Measurements from ENCODE around the gene MRAP. TPM values are rescaled to one million over a fixed set of nuclear protein-coding genes. Genes with fewer than 3 reads are reported as not detected.
A peak's percentile ranks its signal among the peaks of the same experiment; 100 is the strongest.

MRAP gene
- polyA plus RNA-seq, 1 donor from 2014 or later: not detected

DNA sequence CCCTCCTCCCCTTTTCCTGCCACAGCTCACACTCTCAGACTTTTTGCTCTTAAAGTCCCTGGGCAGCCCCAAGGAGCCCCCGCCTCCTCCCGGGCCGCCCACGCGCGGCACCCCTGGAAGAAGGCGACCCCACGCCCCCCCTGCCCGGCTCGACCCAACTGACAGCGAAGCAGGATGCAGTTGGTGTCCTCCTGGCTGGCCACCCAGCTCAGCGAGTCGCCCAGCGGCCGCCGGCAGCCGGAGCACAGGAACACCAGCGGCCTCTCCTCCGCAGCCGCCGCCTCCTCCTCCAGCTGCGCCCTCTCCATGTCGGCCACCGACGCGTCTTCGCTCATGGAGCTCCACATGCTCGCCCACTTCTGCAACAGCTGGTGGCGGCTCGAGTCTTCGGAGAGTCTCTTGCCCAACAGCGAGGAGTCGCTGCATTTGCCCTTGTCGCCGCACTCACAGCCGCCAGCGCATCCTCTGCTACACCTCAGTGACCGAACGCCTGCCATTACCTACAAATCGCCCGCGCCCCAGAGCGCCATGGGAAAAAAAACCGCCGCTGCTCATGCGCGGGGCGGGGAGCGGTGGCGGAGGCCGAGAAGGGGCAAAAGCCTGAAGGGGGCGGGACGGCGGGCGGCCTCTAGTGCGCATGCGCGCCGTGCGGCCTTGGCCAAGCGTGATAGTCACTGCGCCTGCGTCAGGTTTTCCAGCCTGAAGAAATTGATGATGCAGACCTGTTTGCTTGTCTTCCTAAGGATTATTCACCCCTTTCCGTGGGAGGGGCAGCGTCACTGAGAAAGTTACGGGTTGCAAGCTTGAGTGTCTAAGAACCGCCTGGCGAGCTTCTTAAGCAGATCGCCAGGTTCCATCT, 19.9 kb upstream of the MRAP start, which contains the start of gene MIS18A:
TSS of gene MIS18A (minus strand) at position 532 of the 859 bp plus-strand sequence. CDS start at position 497, 35 bp downstream.
- H3K27ac ChIP-seq (ENCODE audit: low read length): peak within 1 kb of the TSS; percentile 51
- peak within 1 kb of the TSS; percentile 74 for H3K9ac ChIP-seq (ENCODE audit: low read length)
- peak within 1 kb of the TSS; percentile 95 for H3K4me3 ChIP-seq (ENCODE audit: low read length)
- peak within 1 kb of the TSS; percentile 93 for H2AFZ ChIP-seq (ENCODE audit: low read depth, low read length)
- H3K9me3 ChIP-seq (ENCODE audit: low read length): no peaks in the 10 kb centered on the region
- H3K36me3 ChIP-seq (ENCODE audit: insufficient read depth, low read length): no peaks in the 10 kb centered on the region
- peaks cover 10% of the 10 kb centered on the region for H3K79me2 ChIP-seq (replicated peaks; ENCODE audit: insufficient read depth, low read length)
- no peaks in the 10 kb centered on the region for H3F3A ChIP-seq (ENCODE audit: insufficient read depth, low read length, poor library complexity, severe bottlenecking)
- peak; percentile 60 for TF ChIP-seq SMC3 (conservative IDR thresholded peaks at IDR 0.05; ENCODE audit: poor library complexity)
- TF ChIP-seq EZH2 (IDR thresholded peaks at IDR 0.05; ENCODE audit: borderline replicate concordance, insufficient read depth, low read length, poor library complexity, severe bottlenecking): no peak
- TF ChIP-seq, protein P1, sequence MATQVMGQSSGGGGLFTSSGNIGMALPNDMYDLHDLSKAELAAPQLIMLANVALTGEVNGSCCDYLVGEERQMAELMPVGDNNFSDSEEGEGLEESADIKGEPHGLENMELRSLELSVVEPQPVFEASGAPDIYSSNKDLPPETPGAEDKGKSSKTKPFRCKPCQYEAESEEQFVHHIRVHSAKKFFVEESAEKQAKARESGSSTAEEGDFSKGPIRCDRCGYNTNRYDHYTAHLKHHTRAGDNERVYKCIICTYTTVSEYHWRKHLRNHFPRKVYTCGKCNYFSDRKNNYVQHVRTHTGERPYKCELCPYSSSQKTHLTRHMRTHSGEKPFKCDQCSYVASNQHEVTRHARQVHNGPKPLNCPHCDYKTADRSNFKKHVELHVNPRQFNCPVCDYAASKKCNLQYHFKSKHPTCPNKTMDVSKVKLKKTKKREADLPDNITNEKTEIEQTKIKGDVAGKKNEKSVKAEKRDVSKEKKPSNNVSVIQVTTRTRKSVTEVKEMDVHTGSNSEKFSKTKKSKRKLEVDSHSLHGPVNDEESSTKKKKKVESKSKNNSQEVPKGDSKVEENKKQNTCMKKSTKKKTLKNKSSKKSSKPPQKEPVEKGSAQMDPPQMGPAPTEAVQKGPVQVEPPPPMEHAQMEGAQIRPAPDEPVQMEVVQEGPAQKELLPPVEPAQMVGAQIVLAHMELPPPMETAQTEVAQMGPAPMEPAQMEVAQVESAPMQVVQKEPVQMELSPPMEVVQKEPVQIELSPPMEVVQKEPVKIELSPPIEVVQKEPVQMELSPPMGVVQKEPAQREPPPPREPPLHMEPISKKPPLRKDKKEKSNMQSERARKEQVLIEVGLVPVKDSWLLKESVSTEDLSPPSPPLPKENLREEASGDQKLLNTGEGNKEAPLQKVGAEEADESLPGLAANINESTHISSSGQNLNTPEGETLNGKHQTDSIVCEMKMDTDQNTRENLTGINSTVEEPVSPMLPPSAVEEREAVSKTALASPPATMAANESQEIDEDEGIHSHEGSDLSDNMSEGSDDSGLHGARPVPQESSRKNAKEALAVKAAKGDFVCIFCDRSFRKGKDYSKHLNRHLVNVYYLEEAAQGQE (IDR thresholded peaks at IDR 0.05; ENCODE audit: borderline replicate concordance): peak; percentile 53
- TF ChIP-seq MXI1 (conservative IDR thresholded peaks at IDR 0.05; ENCODE audit: poor library complexity, severe bottlenecking): peak; percentile 99
- TF ChIP-seq EP300 (conservative IDR thresholded peaks at IDR 0.05; ENCODE audit: poor library complexity, severe bottlenecking): peak; percentile 23
- peak; percentile 63 for TF ChIP-seq RAD21 (conservative IDR thresholded peaks at IDR 0.05)
- peak; percentile 75 for TF ChIP-seq POLR2AphosphoS5 (IDR thresholded peaks at IDR 0.05)
- no peak for TF ChIP-seq TAF1 (IDR thresholded peaks at IDR 0.05; ENCODE audit: low read depth)
- TF ChIP-seq, protein P2, sequence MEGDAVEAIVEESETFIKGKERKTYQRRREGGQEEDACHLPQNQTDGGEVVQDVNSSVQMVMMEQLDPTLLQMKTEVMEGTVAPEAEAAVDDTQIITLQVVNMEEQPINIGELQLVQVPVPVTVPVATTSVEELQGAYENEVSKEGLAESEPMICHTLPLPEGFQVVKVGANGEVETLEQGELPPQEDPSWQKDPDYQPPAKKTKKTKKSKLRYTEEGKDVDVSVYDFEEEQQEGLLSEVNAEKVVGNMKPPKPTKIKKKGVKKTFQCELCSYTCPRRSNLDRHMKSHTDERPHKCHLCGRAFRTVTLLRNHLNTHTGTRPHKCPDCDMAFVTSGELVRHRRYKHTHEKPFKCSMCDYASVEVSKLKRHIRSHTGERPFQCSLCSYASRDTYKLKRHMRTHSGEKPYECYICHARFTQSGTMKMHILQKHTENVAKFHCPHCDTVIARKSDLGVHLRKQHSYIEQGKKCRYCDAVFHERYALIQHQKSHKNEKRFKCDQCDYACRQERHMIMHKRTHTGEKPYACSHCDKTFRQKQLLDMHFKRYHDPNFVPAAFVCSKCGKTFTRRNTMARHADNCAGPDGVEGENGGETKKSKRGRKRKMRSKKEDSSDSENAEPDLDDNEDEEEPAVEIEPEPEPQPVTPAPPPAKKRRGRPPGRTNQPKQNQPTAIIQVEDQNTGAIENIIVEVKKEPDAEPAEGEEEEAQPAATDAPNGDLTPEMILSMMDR (IDR thresholded peaks at IDR 0.05; ENCODE audit: poor library complexity, severe bottlenecking): peak; percentile 60
- no peaks in the 10 kb centered on the region for H3K9me2 ChIP-seq (ENCODE audit: insufficient read depth, low read length)
- no peaks in the 10 kb centered on the region for H4K20me1 ChIP-seq (ENCODE audit: insufficient read depth)
- H3K27me3 ChIP-seq (ENCODE audit: insufficient read depth, low read depth, low read length): no peaks in the 10 kb centered on the region
- H3K4me2 ChIP-seq (ENCODE audit: low read length): peak within 1 kb of the TSS; percentile 96

DNA sequence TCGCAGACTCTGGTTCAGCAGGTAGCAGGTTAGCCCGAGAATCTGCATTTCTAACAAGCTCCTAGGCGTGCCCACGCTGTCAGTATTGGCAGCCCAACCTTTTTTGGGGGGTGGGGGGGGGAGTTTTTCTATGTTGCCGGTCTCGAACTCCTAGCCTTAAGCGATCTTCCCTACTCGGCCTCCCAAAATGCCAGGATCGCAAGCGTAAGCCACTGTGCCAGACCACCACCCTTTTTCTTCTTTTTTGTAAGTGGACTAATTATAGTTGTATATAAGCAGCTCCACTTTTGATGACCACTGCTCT, 19.3 kb upstream of the MRAP start:
- Histone ChIP-seq H3K27ac (ENCODE audit: low read length) (peak overlapping the region; percentile 51), H2AFZ (ENCODE audit: low read depth, low read length) (peak overlapping the region; percentile 93), H3K4me3 (ENCODE audit: low read length) (peak overlapping the region; percentile 95), H3K36me3 (ENCODE audit: insufficient read depth, low read length) (no peaks in the 10 kb centered on the region), H3K4me2 (ENCODE audit: low read length) (peak overlapping the region; percentile 96), H3F3A (ENCODE audit: insufficient read depth, low read length, poor library complexity, severe bottlenecking) (no peaks in the 10 kb centered on the region), H3K9me2 (ENCODE audit: insufficient read depth, low read length) (no peaks in the 10 kb centered on the region), H3K9ac (ENCODE audit: low read length) (peak overlapping the region; percentile 74), H3K27me3 (ENCODE audit: insufficient read depth, low read depth, low read length) (no peaks in the 10 kb centered on the region), H3K9me3 (ENCODE audit: low read length) (no peaks in the 10 kb centered on the region), H3K79me2 (replicated peaks; ENCODE audit: insufficient read depth, low read length) (peaks cover 10% of the 10 kb centered on the region), H4K20me1 (ENCODE audit: insufficient read depth) (no peaks in the 10 kb centered on the region)
- no peak for TF ChIP-seq EP300 (conservative IDR thresholded peaks at IDR 0.05; ENCODE audit: poor library complexity, severe bottlenecking)
- TF ChIP-seq, protein P1 (IDR thresholded peaks at IDR 0.05; ENCODE audit: borderline replicate concordance): no peak
- no peak for TF ChIP-seq TAF1 (IDR thresholded peaks at IDR 0.05; ENCODE audit: low read depth)
- no peak for TF ChIP-seq RAD21 (conservative IDR thresholded peaks at IDR 0.05)
- no peak for TF ChIP-seq POLR2AphosphoS5 (IDR thresholded peaks at IDR 0.05)
- TF ChIP-seq, protein P2 (IDR thresholded peaks at IDR 0.05; ENCODE audit: poor library complexity, severe bottlenecking): no peak
- TF ChIP-seq EZH2 (IDR thresholded peaks at IDR 0.05; ENCODE audit: borderline replicate concordance, insufficient read depth, low read length, poor library complexity, severe bottlenecking): no peak
- no peak for TF ChIP-seq SMC3 (conservative IDR thresholded peaks at IDR 0.05; ENCODE audit: poor library complexity)

Measured in neural cell (in vitro differentiated cells).